Testis (tissue), 2 donors: Measurements from ENCODE around the gene SFMBT1.

Experiments
- CTCF ChIP-seq, 3 experiments: fragments of 450-650 bp in 2 of 3; fragments of 200-600 bp in 1 of 3; sonication (generic) in 1 of 3; IDR thresholded peaks; one replicate each; pipeline ENCODE4 v1.5.1; 2016 to 2019; ENCODE audit warnings: antibody characterized with exemption in 3 of 3, mild to moderate bottlenecking in 2 of 3, moderate library complexity in 1 of 3
- POLR2A ChIP-seq: fragments of 450-650 bp; IDR thresholded peaks from one replicate; pipeline ENCODE4 v1.6.1; 2017; ENCODE audit warnings: antibody characterized with exemption, mild to moderate bottlenecking, moderate library complexity

DNA sequence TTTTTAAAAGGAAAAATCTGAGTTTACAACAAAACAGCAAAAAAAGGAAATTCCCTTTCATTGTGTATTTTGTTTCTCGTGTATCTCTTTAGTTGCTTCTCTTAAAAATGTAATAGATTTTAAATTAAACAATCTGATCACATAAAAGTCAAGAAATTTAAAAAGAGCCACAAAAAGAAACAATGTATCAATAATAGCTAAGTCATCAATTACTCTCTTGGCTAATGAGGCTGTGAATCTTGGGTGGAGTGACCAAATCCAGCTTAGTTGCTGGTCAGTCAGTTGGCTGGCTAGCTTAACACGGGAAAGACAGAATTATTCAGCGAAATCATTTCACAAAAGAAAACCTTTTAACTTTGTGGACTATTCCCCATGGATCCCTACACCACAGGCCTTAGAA lies 3.2 kb downstream of the SFMBT1 start:
- TF ChIP-seq CTCF (IDR thresholded peaks at IDR 0.05) (no peak), POLR2A (no peak)
